IMR-90 (cell line): ENCODE measurements around the gene CCSER2. TPM values are rescaled to one million over a fixed set of nuclear protein-coding genes. Genes with fewer than 3 reads are reported as not detected.

Source experiments
- ATAC-seq: fragments of 200-7000 bp; cut with Tn5 transposase; 2 replicates; pipeline ENCODE4 v1.9.1; 2020; ENCODE audit warnings: low read depth, mild to moderate bottlenecking, moderate library complexity
- BruUV-seq: library from RNA; stranded (reverse); fragments of 400-500 nt; replicated peaks from 2 replicates; lab custom pipeline; 2021; lab: Mats Ljungman, UMichigan
- CTCF ChIA-PET: fragments of 300-600 bp; formaldehyde crosslinking; extraction: SDS; loops from one replicate; lab custom pipeline; 2021; ENCODE audit warnings: antibody characterized with exemption; lab: Yijun Ruan, JAX
- POLR2A ChIA-PET: fragments of 300-600 bp; sonication (Branson Sonifier 250); formaldehyde crosslinking; loops from one replicate; lab custom pipeline; 2022; ENCODE audit warnings: antibody characterized with exemption; ENCODE audit not compliant: unreplicated experiment; lab: Charles Lee
- DNase-seq: peaks from one replicate; pipeline ENCODE4 v3.0.0; 2013
- H2AFZ ChIP-seq: replicated peaks from 2 replicates; pipeline ENCODE3; 2013; ENCODE audit warnings: low read length, mild to moderate bottlenecking; ENCODE audit not compliant: poor library complexity
- H2AK5ac ChIP-seq: 2 replicates; pipeline ENCODE4 v1.6.1; 2013; ENCODE audit warnings: low read depth, low read length, inconsistent platforms
- H2AK9ac ChIP-seq: replicated peaks from 2 replicates; pipeline ENCODE3; 2013; ENCODE audit warnings: mild to moderate bottlenecking, low read depth, low read length, moderate library complexity; ENCODE audit not compliant: poor library complexity
- H2BK120ac ChIP-seq: 2 replicates; pipeline ENCODE4 v1.6.1; 2013; ENCODE audit warnings: low read depth, low read length, inconsistent platforms
- H2BK15ac ChIP-seq: 3 replicates; pipeline ENCODE4 v1.6.1; 2013; ENCODE audit warnings: low read depth, low read length, inconsistent platforms
- H2BK20ac ChIP-seq: 2 replicates; pipeline ENCODE4 v1.6.1; 2013; ENCODE audit warnings: low read depth, mild to moderate bottlenecking, inconsistent platforms, low read length, moderate library complexity
- H2BK5ac ChIP-seq: 2 replicates; pipeline ENCODE4 v1.6.1; 2013; ENCODE audit warnings: mild to moderate bottlenecking, low read depth, low read length, inconsistent platforms; ENCODE audit not compliant: poor library complexity, severe bottlenecking
- H3K14ac ChIP-seq: replicated peaks from 2 replicates; pipeline ENCODE4 v1.6.1; 2013; ENCODE audit warnings: low read depth, low read length, inconsistent platforms
- H3K18ac ChIP-seq: 2 replicates; pipeline ENCODE4 v1.6.1; 2013; ENCODE audit warnings: low read depth, low read length, control low read depth
- H3K23ac ChIP-seq: 2 replicates; pipeline ENCODE4 v1.6.1; 2013; ENCODE audit warnings: low read depth, low read length, inconsistent platforms
- H3K27ac ChIP-seq: 2 replicates; pipeline ENCODE4 v1.5.1; 2013; ENCODE audit warnings: mild to moderate bottlenecking, control low read depth, low read length; ENCODE audit not compliant: insufficient read depth
- H3K27me3 ChIP-seq: 2 replicates; pipeline ENCODE4 v1.6.1; 2013; ENCODE audit warnings: low read length; ENCODE audit not compliant: control insufficient read depth, insufficient read depth
- H3K36me3 ChIP-seq: 2 replicates; pipeline ENCODE4 v1.6.1; 2013; ENCODE audit warnings: low read length, mixed read lengths; ENCODE audit not compliant: control insufficient read depth, insufficient read depth
- H3K4ac ChIP-seq: 2 replicates; pipeline ENCODE4 v1.6.1; 2013; ENCODE audit warnings: low read depth, low read length, inconsistent platforms
- H3K4me1 ChIP-seq: 2 replicates; pipeline ENCODE4 v1.6.1; 2013; ENCODE audit warnings: low read length, mixed read lengths; ENCODE audit not compliant: control insufficient read depth, insufficient read depth
- H3K4me2 ChIP-seq: 2 replicates; pipeline ENCODE4 v1.6.1; 2013; ENCODE audit warnings: low read depth, mild to moderate bottlenecking, control low read depth, low read length, moderate library complexity
- H3K4me3 ChIP-seq: 2 replicates; pipeline ENCODE4 v1.5.1; 2013; ENCODE audit warnings: low read depth, mild to moderate bottlenecking, control low read depth, low read length, moderate library complexity; ENCODE audit not compliant: insufficient read depth
- H3K56ac ChIP-seq: 2 replicates; pipeline ENCODE4 v1.6.1; 2013; ENCODE audit warnings: low read length, inconsistent platforms; ENCODE audit not compliant: insufficient read depth; ENCODE audit errors: extremely low read depth
- H3K79me1 ChIP-seq, 2 experiments: 2 replicates each; pipeline ENCODE4 v1.6.1; 2013; ENCODE audit warnings: low read length in 2 of 2, inconsistent platforms in 1 of 2, low read depth in 1 of 2
- H3K9ac ChIP-seq: 2 replicates; pipeline ENCODE4 v1.6.1; 2013; ENCODE audit warnings: low read depth, low read length, control low read depth
- H3K9me1 ChIP-seq: 2 replicates; pipeline ENCODE4 v1.6.1; 2013; ENCODE audit warnings: low read length, inconsistent platforms; ENCODE audit not compliant: insufficient read depth
- H3K9me3 ChIP-seq: 2 replicates; pipeline ENCODE4 v1.6.1; 2013; ENCODE audit warnings: low read length; ENCODE audit not compliant: control insufficient read depth, insufficient read depth
- H4K20me1 ChIP-seq: 2 replicates; pipeline ENCODE4 v1.6.1; 2013; ENCODE audit warnings: low read length, inconsistent platforms; ENCODE audit not compliant: insufficient read depth
- H4K5ac ChIP-seq: 2 replicates; pipeline ENCODE4 v1.6.1; 2013; ENCODE audit warnings: mild to moderate bottlenecking, low read depth, low read length, control low read depth
- H4K8ac ChIP-seq, 2 experiments: 2 replicates each; pipeline ENCODE4 v1.6.1; 2013; ENCODE audit warnings: low read depth in 2 of 2, low read length in 2 of 2, control low read depth in 1 of 2, inconsistent platforms in 1 of 2
- H4K91ac ChIP-seq: 2 replicates; pipeline ENCODE4 v1.6.1; 2013; ENCODE audit warnings: low read depth, low read length, inconsistent platforms; ENCODE audit not compliant: insufficient read depth
- MXI1 ChIP-seq: IDR thresholded peaks from 2 replicates; pipeline ENCODE4 v1.6.1; 2012; ENCODE audit warnings: low read depth, mild to moderate bottlenecking, low read length, moderate library complexity, borderline replicate concordance
- dilution Hi-C: fragments of 300-500 bp; cut with HindIII; formaldehyde crosslinking; loops from one replicate; pipeline ENCODE4 v1.14.3; 2018; ENCODE audit warnings: low sequenced_read_pairs; ENCODE audit not compliant: unreplicated experiment
- in situ Hi-C: fragments of 300-500 bp; cut with MboI; formaldehyde crosslinking; loops from 3 replicates; pipeline ENCODE4 v1.14.3; 2019; ENCODE audit warnings: low sequenced_read_pairs, inconsistent platforms, mixed read lengths
- intact Hi-C: fragments of 100-400 bp; cut with micrococcal nuclease; formaldehyde crosslinking; loops from 2 replicates; pipeline ENCODE4 v1.10.0; 2022
- polyA plus RNA-seq, 3 experiments: library from polyadenylated mRNA; depleted of rRNA; stranded (reverse); fragments of >200 nt; gene quantifications; 2 replicates each; pipeline ENCODE4 v1.2.3, GENCODE V29; 2012; ENCODE audit warnings: low replicate concordance in 1 of 3
- total RNA-seq: library from RNA; depleted of rRNA; stranded (reverse); fragments of >200 nt; gene quantifications from 2 replicates; pipeline ENCODE4 v1.2.3, GENCODE V29; 2012

CCSER2 gene
- total and polyA plus RNA-seq, 2 of the 4 experiments (the other 2 are of a cell fraction), result 20.4 to 31.7 TPM

GRCh38 chr10:84545651-84546050, 217.3 kb downstream of the CCSER2 start:
- Histone ChIP-seq H3K27me3 (peaks cover 27% of the 10 kb centered on the region), H4K8ac (no peak overlapping the region), H3K4me2 (no peak overlapping the region), H3K18ac (no peak overlapping the region), H3K9ac (no peak overlapping the region), H2AK9ac (no peak overlapping the region), H3K9me1 (peaks cover 2% of the 10 kb centered on the region; the same call in 1 of the 2 replicates), H3K4ac (no peak overlapping the region), H3K4me3 (no peak overlapping the region), H2BK15ac (no peak overlapping the region), H3K4me1 (0 out of 2 replicates have a peak, but pooled peaks cover 4% of the 10 kb centered on the region), H3K9me3 (no peaks in the 10 kb centered on the region), H3K56ac (no peak overlapping the region), H2AFZ (no peak overlapping the region), H3K23ac (no peak overlapping the region), H2BK5ac (no peak overlapping the region), H3K79me1 (no peaks in the 10 kb centered on the region), H4K91ac (no peak overlapping the region), H2AK5ac (no peak overlapping the region), H3K14ac (no peak overlapping the region), H2BK120ac (no peak overlapping the region), H4K5ac (no peak overlapping the region), H2BK20ac (no peak overlapping the region), H4K20me1 (no peaks in the 10 kb centered on the region), H3K27ac (no peak overlapping the region), H3K36me3 (no peaks in the 10 kb centered on the region)
- no peak for TF ChIP-seq MXI1
- CTCF ChIA-PET, result no interaction called here
- ATAC-seq, result no peak
- in situ Hi-C loops (no loop called here), intact Hi-C loops (no loop called here), dilution Hi-C loops (no loop called here)
- POLR2A ChIA-PET, result no interaction called here
- DNase-seq, result no peak
- no TSS peak for BruUV-seq
